Measurements from ENCODE around the gene CHAF1B.

CHAF1B gene

DNA sequence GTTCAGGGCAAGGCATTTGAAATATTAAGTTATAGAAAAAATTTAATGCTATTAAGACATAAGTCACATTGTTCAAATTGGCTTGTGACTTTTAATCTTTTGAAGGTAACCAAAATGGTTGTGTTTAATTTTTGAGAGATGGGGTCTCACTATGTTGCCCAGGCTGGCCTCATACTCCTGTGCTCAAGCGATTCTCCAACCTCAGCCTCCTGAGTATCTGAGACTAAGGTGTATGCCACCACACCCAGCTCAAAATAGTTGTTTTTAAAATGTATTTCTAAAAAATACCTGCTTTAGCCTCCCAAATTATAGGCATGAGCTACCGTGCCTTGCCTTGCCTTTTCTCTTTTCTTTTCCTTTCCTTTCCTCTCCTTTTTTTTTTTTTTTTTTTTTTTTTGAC, 26.0 kb upstream of the CHAF1B start:
- Histone ChIP-seq H3F3A (ENCODE audit: control insufficient read depth, insufficient read depth) (no peaks in the 10 kb centered on the region), H3K36me3 (ENCODE audit: control insufficient read depth, low read length) (peaks cover 39% of the 10 kb centered on the region), H3K4me1 (ENCODE audit: control insufficient read depth, low read length) (no peaks in the 10 kb centered on the region), H3K79me2 (ENCODE audit: control insufficient read depth, low read length) (no peaks in the 10 kb centered on the region), H3K27ac (ENCODE audit: low read depth, low read length) (no peak overlapping the region), H3K4me3 (ENCODE audit: low read length) (no peak overlapping the region), H3K4me2 (ENCODE audit: low read length) (no peak overlapping the region), H3K27me3 (ENCODE audit: control insufficient read depth, low read length) (no peaks in the 10 kb centered on the region), H3K9me2 (replicated peaks; ENCODE audit: control insufficient read depth, low read length) (no peaks in the 10 kb centered on the region), H4K20me1 (ENCODE audit: control insufficient read depth, insufficient read depth, low read depth, low read length) (no peaks in the 10 kb centered on the region), H3K9me3 (ENCODE audit: control insufficient read depth, insufficient read depth, low read length) (no peaks in the 10 kb centered on the region)
- TF ChIP-seq EZH2phosphoT487 (IDR thresholded peaks at IDR 0.05; ENCODE audit: borderline replicate concordance, low read length) = no peak
- TF ChIP-seq, protein P1, sequence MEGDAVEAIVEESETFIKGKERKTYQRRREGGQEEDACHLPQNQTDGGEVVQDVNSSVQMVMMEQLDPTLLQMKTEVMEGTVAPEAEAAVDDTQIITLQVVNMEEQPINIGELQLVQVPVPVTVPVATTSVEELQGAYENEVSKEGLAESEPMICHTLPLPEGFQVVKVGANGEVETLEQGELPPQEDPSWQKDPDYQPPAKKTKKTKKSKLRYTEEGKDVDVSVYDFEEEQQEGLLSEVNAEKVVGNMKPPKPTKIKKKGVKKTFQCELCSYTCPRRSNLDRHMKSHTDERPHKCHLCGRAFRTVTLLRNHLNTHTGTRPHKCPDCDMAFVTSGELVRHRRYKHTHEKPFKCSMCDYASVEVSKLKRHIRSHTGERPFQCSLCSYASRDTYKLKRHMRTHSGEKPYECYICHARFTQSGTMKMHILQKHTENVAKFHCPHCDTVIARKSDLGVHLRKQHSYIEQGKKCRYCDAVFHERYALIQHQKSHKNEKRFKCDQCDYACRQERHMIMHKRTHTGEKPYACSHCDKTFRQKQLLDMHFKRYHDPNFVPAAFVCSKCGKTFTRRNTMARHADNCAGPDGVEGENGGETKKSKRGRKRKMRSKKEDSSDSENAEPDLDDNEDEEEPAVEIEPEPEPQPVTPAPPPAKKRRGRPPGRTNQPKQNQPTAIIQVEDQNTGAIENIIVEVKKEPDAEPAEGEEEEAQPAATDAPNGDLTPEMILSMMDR (IDR thresholded peaks at IDR 0.05; ENCODE audit: low read depth, low read length, poor library complexity, severe bottlenecking) = no peak

DNA sequence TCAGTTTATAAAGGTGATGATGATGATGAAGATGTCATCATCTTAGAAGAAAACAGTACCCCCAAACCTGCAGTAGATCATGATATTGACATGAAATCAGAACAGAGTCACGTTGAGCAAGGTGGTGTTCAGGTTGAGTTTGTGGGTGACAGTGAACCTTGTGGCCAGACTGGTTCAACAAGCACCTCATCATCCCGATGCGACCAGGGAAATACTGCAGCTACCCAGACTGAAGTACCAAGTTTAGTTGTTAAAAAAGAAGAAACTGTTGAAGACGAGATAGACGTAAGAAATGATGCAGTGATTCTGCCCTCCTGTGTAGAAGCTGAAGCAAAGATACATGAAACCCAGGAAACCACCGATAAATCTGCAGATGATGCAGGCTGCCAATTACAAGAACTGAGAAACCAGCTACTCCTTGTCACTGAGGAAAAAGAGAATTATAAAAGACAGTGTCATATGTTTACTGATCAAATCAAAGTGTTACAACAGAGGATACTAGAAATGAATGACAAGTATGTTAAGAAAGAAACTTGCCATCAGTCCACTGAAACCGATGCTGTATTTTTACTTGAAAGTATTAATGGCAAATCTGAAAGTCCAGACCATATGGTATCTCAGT, 16.0 kb upstream of the CHAF1B start:
- Histone ChIP-seq H3K27ac (ENCODE audit: low read depth, low read length) (no peak overlapping the region), H3K4me2 (ENCODE audit: low read length) (no peak overlapping the region), H4K20me1 (ENCODE audit: control insufficient read depth, insufficient read depth, low read depth, low read length) (no peaks in the 10 kb centered on the region), H3K27me3 (ENCODE audit: control insufficient read depth, low read length) (no peaks in the 10 kb centered on the region), H3K79me2 (ENCODE audit: control insufficient read depth, low read length) (no peaks in the 10 kb centered on the region), H3F3A (ENCODE audit: control insufficient read depth, insufficient read depth) (no peaks in the 10 kb centered on the region), H3K9me3 (ENCODE audit: control insufficient read depth, insufficient read depth, low read length) (no peaks in the 10 kb centered on the region), H3K9me2 (replicated peaks; ENCODE audit: control insufficient read depth, low read length) (no peaks in the 10 kb centered on the region), H3K4me1 (ENCODE audit: control insufficient read depth, low read length) (no peaks in the 10 kb centered on the region), H3K36me3 (ENCODE audit: control insufficient read depth, low read length) (peaks cover 55% of the 10 kb centered on the region), H3K4me3 (ENCODE audit: low read length) (no peak overlapping the region)
- TF ChIP-seq, protein P1 (IDR thresholded peaks at IDR 0.05; ENCODE audit: low read depth, low read length, poor library complexity, severe bottlenecking) = no peak
- no peak for TF ChIP-seq EZH2phosphoT487 (IDR thresholded peaks at IDR 0.05; ENCODE audit: borderline replicate concordance, low read length)

DNA sequence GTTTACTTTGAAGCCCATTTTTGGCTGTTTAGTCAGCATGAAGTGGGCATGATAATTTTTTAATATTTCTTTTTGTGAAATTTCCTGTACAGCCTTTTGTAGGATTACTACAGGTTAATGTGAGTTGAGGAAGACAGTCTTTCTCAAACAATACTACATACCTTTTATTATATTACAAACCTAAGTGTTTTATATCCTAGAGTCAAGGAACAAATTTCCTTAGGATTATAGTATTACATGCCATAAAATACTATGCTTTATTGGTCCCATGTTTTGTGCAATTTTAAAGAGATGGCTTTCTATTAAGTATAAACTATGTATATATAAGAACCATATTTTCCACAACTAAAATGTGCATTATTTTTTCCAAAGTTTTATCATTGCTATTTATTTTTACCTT, 9.2 kb upstream of the CHAF1B start:
- no peaks in the 10 kb centered on the region for H3F3A ChIP-seq (ENCODE audit: control insufficient read depth, insufficient read depth)
- no peak overlapping the region for H3K4me3 ChIP-seq (ENCODE audit: low read length)
- no peaks in the 10 kb centered on the region for H4K20me1 ChIP-seq (ENCODE audit: control insufficient read depth, insufficient read depth, low read depth, low read length)
- H3K4me2 ChIP-seq (ENCODE audit: low read length) = no peak overlapping the region
- peaks cover 22% of the 10 kb centered on the region for H3K36me3 ChIP-seq (ENCODE audit: control insufficient read depth, low read length)
- no peaks in the 10 kb centered on the region for H3K9me2 ChIP-seq (replicated peaks; ENCODE audit: control insufficient read depth, low read length)
- TF ChIP-seq, protein P1 (IDR thresholded peaks at IDR 0.05; ENCODE audit: low read depth, low read length, poor library complexity, severe bottlenecking) = no peak
- TF ChIP-seq EZH2phosphoT487 (IDR thresholded peaks at IDR 0.05; ENCODE audit: borderline replicate concordance, low read length) = no peak
- no peaks in the 10 kb centered on the region for H3K79me2 ChIP-seq (ENCODE audit: control insufficient read depth, low read length)
- H3K9me3 ChIP-seq (ENCODE audit: control insufficient read depth, insufficient read depth, low read length) = no peaks in the 10 kb centered on the region
- H3K27ac ChIP-seq (ENCODE audit: low read depth, low read length) = no peak overlapping the region
- no peaks in the 10 kb centered on the region for H3K27me3 ChIP-seq (ENCODE audit: control insufficient read depth, low read length)
- no peaks in the 10 kb centered on the region for H3K4me1 ChIP-seq (ENCODE audit: control insufficient read depth, low read length)

All from DOHH2 (cell line).